Body of pancreas (tissue), 4 donors: ENCODE data around the gene TMOD1. TPM values are rescaled to one million over a fixed set of nuclear protein-coding genes. Genes with fewer than 3 reads are reported as not detected.

Experiments
- ATAC-seq: fragments of 150-250 bp; one replicate; pipeline ENCODE4 v1.9.1; 2016
- DNase-seq, 4 donors: peaks; one replicate each; pipeline ENCODE4 v3.0.0-alpha.2; 2019
- H3K27ac ChIP-seq, 4 donors: fragments of 200-600 bp; sonication (generic); 1 replicate in 3 of 4; 2 replicates in 1 of 4; pipeline versions ENCODE4 v1.5.1 to v1.6.1; 2016 to 2019; ENCODE audit warnings: mild to moderate bottlenecking in 1 of 4, mixed read lengths in 1 of 4, moderate library complexity in 1 of 4
- H3K27me3 ChIP-seq, 2 donors: fragments of 200-600 bp; sonication (generic); one replicate each; pipeline ENCODE4 v1.6.0; 2016; ENCODE audit warnings: mild to moderate bottlenecking in 1 of 2
- H3K36me3 ChIP-seq, 2 donors: fragments of 200-600 bp; sonication (generic); replicated peaks in 1 of 2; 2 replicates each; pipeline ENCODE4 v1.5.1; 2016; ENCODE audit warnings: low read depth in 2 of 2; ENCODE audit not compliant: insufficient read depth in 1 of 2
- H3K4me1 ChIP-seq: fragments of 200-600 bp; sonication (generic); one replicate; pipeline ENCODE4 v1.6.0; 2016
- H3K4me3 ChIP-seq, 2 donors: fragments of 200-600 bp; sonication (generic); 1 replicate in 1 of 2; 2 replicates in 1 of 2; pipeline ENCODE4 v1.5.1; 2016 to 2019
- H3K9me3 ChIP-seq, 3 donors: fragments of 200-600 bp; sonication (generic); 1 replicate in 2 of 3; 2 replicates in 1 of 3; pipeline ENCODE4 v1.5.1; 2016
- CTCF ChIP-seq, 7 experiments: fragments of 450-650 bp in 4 of 7; fragments of 200-600 bp in 3 of 7; sonication (generic) in 3 of 7; IDR thresholded peaks; one replicate each; pipeline ENCODE4 v1.5.1; 2016 to 2019; ENCODE audit warnings: antibody characterized with exemption in 7 of 7
- POLR2A ChIP-seq, 3 donors: fragments of 450-650 bp; IDR thresholded peaks; one replicate each; pipeline ENCODE4 v1.6.1; 2016; ENCODE audit warnings: antibody characterized with exemption in 3 of 3, mild to moderate bottlenecking in 2 of 3
- WGBS, 2 donors: methylation state at CpG; one replicate each; pipeline ENCODE4 v1.1.5; 2017; 5-methylcytosine and 5-hydroxymethylcytosine counted together
- intact Hi-C: fragments of 100-400 bp; cut with DNase I; formaldehyde crosslinking; loops from one replicate; pipeline ENCODE4 v1.15.1; 2023
- total RNA-seq, 2 donors: library from RNA; depleted of rRNA; stranded (reverse); fragments of >200 nt; gene quantifications; one replicate each; pipeline ENCODE4 v1.1.0, GENCODE V29; 2016

Gene TMOD1
- total RNA-seq, 2 donors from 2014 or later, result 9.2 to 16.1 TPM

- TF ChIP-seq POLR2A (IDR thresholded peaks at IDR 0.05) (no peak), CTCF (IDR thresholded peaks at IDR 0.05) (no peak)
- Histone ChIP-seq H3K4me3 (no peak overlapping the region), H3K27ac (no peak overlapping the region), H3K36me3 (no peaks in the 10 kb centered on the region), H3K4me1 (no peaks in the 10 kb centered on the region), H3K27me3 (no peaks in the 10 kb centered on the region), H3K9me3 (no peaks in the 10 kb centered on the region)
- ATAC-seq (no peak), DNase-seq (no peak)
- 83 to 88% methylated on average over 8 of the region's 8 CpGs for WGBS, 2 donors
- intact Hi-C loops, result no loop called here
Measured at GRCh38 chr9:97528529-97529230, 27.2 kb downstream of the TMOD1 start.

GRCh38 chr9:97529363-97530076 lies 28.1 kb downstream of the TMOD1 start:
- DNase-seq (no peak), ATAC-seq (no peak)
- no peaks in the 10 kb centered on the region for H3K4me1 ChIP-seq
- no peak overlapping the region for H3K4me3 ChIP-seq
- H3K27ac ChIP-seq, result no peak overlapping the region
- TF ChIP-seq CTCF (IDR thresholded peaks at IDR 0.05), result no peak
- no peak for TF ChIP-seq POLR2A (IDR thresholded peaks at IDR 0.05)
- H3K9me3 ChIP-seq, result no peaks in the 10 kb centered on the region
- no peaks in the 10 kb centered on the region for H3K27me3 ChIP-seq
- WGBS, 2 donors, result 70% methylated on average over 11 of the region's 11 CpGs
- intact Hi-C loops, result no loop called here
- H3K36me3 ChIP-seq, result no peaks in the 10 kb centered on the region

- H3K4me1 ChIP-seq, result peaks cover 18% of the 10 kb centered on the region
- 76 to 77% methylated on average over 9 of the region's 9 CpGs for WGBS, 2 donors
- intact Hi-C loops, result no loop called here
- DNase-seq, result no peak
- H3K9me3 ChIP-seq, result no peaks in the 10 kb centered on the region
- no peak overlapping the region for H3K27ac ChIP-seq
- no peaks in the 10 kb centered on the region for H3K36me3 ChIP-seq
- TF ChIP-seq CTCF (IDR thresholded peaks at IDR 0.05) (no peak), POLR2A (IDR thresholded peaks at IDR 0.05) (no peak)
- no peaks in the 10 kb centered on the region for H3K27me3 ChIP-seq
- H3K4me3 ChIP-seq, result no peak overlapping the region
- no peak for ATAC-seq
Measured at GRCh38 chr9:97531888-97532376, 30.5 kb downstream of the TMOD1 start.

- ATAC-seq (no peak), DNase-seq (no peak)
- Histone ChIP-seq H3K27me3 (no peaks in the 10 kb centered on the region), H3K9me3 (no peaks in the 10 kb centered on the region), H3K36me3 (no peaks in the 10 kb centered on the region), H3K27ac (no peak overlapping the region), H3K4me3 (no peak overlapping the region), H3K4me1 (peaks cover 23% of the 10 kb centered on the region)
- 88 to 98% methylated on average over 3 of the region's 3 CpGs for WGBS, 2 donors
- intact Hi-C loops, result no loop called here
- TF ChIP-seq POLR2A (IDR thresholded peaks at IDR 0.05) (no peak), CTCF (IDR thresholded peaks at IDR 0.05) (no peak)
Measured at GRCh38 chr9:97534185-97534584, 32.7 kb downstream of the TMOD1 start.
